ENCODE measurements around the gene ZNF593OS.

ZNF593OS gene

GRCh38 chr1:26171084-26172072, at the start of gene ZNF593OS:
Gene ZNF593OS, minus strand, starts transcription at chr1:26171832. Its CDS starts 171 bp downstream, at chr1:26171661.
- DNase-seq (ENCODE audit: low spot score) = no peak
- TF ChIP-seq CTCF (IDR thresholded peaks at IDR 0.05; ENCODE audit: extremely low read depth, missing control alignments) = no peak

- no peak for TF ChIP-seq CTCF (IDR thresholded peaks at IDR 0.05; ENCODE audit: extremely low read depth, missing control alignments)
- no peak for DNase-seq (ENCODE audit: low spot score)
Measured at GRCh38 chr1:26221094-26221493, 49.5 kb upstream of the ZNF593OS start.

GRCh38 chr1:26220199-26220912, 48.7 kb upstream of the ZNF593OS start:
- TF ChIP-seq CTCF (IDR thresholded peaks at IDR 0.05; ENCODE audit: extremely low read depth, missing control alignments) = no peak
- no peak for DNase-seq (ENCODE audit: low spot score)

- no peak for DNase-seq (ENCODE audit: low spot score)
- TF ChIP-seq CTCF (IDR thresholded peaks at IDR 0.05; ENCODE audit: extremely low read depth, missing control alignments) = no peak
Measured at GRCh38 chr1:26218906-26219494, 47.4 kb upstream of the ZNF593OS start.

GRCh38 chr1:26215246-26215645, 43.6 kb upstream of the ZNF593OS start:
- DNase-seq (ENCODE audit: low spot score) = no peak
- no peak for TF ChIP-seq CTCF (IDR thresholded peaks at IDR 0.05; ENCODE audit: extremely low read depth, missing control alignments)

GRCh38 chr1:26213335-26213905, 41.8 kb upstream of the ZNF593OS start:
- no peak for DNase-seq (ENCODE audit: low spot score)
- no peak for TF ChIP-seq CTCF (IDR thresholded peaks at IDR 0.05; ENCODE audit: extremely low read depth, missing control alignments)
